Activated CD8-positive, alpha-beta T cell treated with anti-CD3 and anti-CD28 coated beads for 36 hours (primary cell): ENCODE measurements around the gene EEF1A2. TPM values are rescaled to one million over a fixed set of nuclear protein-coding genes. Genes with fewer than 3 reads are reported as not detected.

Experiments
- ATAC-seq: fragments of 200-7000 bp; cut with Tn5 transposase; one replicate; pipeline ENCODE4 v1.10.0; 2021; ENCODE audit warnings: mild to moderate bottlenecking, moderate library complexity
- CTCF ChIA-PET: fragments of 350-600 bp; sonication (Branson Sonifier 250); formaldehyde crosslinking; loops from one replicate; lab custom pipeline; 2021; ENCODE audit warnings: antibody characterized with exemption; lab: Charles Lee
- POLR2A ChIA-PET: fragments of 350-600 bp; sonication (Branson Sonifier 250); formaldehyde crosslinking; loops from one replicate; lab custom pipeline; 2021; ENCODE audit warnings: antibody characterized with exemption; lab: Charles Lee
- DNase-seq: peaks from one replicate; pipeline ENCODE4 v3.0.0-alpha.2; 2020
- H3K27ac Mint-ChIP-seq: one replicate; pipeline ENCODE4 v1.8.0; 2021; ENCODE audit warnings: mild to moderate bottlenecking, mixed read lengths
- H3K27me3 Mint-ChIP-seq: one replicate; pipeline ENCODE4 v1.8.0; 2021; ENCODE audit warnings: mixed read lengths
- H3K36me3 Mint-ChIP-seq: one replicate; pipeline ENCODE4 v1.8.0; 2021; ENCODE audit warnings: low read depth, mixed read lengths
- H3K4me1 Mint-ChIP-seq: one replicate; pipeline ENCODE4 v1.8.0; 2021; ENCODE audit warnings: low read depth, mixed read lengths
- H3K4me3 Mint-ChIP-seq: one replicate; pipeline ENCODE4 v1.8.0; 2021; ENCODE audit warnings: mild to moderate bottlenecking, moderate library complexity, mixed read lengths
- H3K9me3 Mint-ChIP-seq: one replicate; pipeline ENCODE4 v1.8.0; 2021; ENCODE audit warnings: mixed read lengths
- intact Hi-C: fragments of 100-400 bp; cut with micrococcal nuclease; formaldehyde crosslinking; loops from one replicate; pipeline ENCODE4 v1.10.0; 2022
- total RNA-seq, 2 experiments: library from RNA; stranded (reverse); gene quantifications; one replicate each; pipeline ENCODE4 v1.2.3, GENCODE V29; 2021
- TF ChIP-seq, protein P1 (sequence below): fragments of 200-600 bp; IDR thresholded peaks from one replicate; pipeline ENCODE4 v1.8.0; 2022; ENCODE audit warnings: antibody characterized with exemption, mild to moderate bottlenecking

Gene EEF1A2
- total RNA-seq, 2 experiments from 2014 or later: 1.4 to 2.2 TPM

- ChIA-PET CTCF (interaction anchor here (1.9 kb wide), 1 partner anchor 13 kb away, joined by 9 read pairs; no protein-coding TSS in a partner anchor), POLR2A (interaction anchor here (0.7 kb wide), 1 partner anchor 127 kb away, joined by 3 read pairs; no protein-coding TSS in a partner anchor)
- H3K4me3 Mint-ChIP-seq: no peak overlapping the region
- peaks cover 14% of the 10 kb centered on the region for H3K4me1 Mint-ChIP-seq
- DNase-seq: no peak
- ATAC-seq: no peak
- H3K9me3 Mint-ChIP-seq: peaks cover 10% of the 10 kb centered on the region
- H3K27me3 Mint-ChIP-seq: peaks cover 50% of the 10 kb centered on the region
- no peaks in the 10 kb centered on the region for H3K36me3 Mint-ChIP-seq
- TF ChIP-seq, protein P1, sequence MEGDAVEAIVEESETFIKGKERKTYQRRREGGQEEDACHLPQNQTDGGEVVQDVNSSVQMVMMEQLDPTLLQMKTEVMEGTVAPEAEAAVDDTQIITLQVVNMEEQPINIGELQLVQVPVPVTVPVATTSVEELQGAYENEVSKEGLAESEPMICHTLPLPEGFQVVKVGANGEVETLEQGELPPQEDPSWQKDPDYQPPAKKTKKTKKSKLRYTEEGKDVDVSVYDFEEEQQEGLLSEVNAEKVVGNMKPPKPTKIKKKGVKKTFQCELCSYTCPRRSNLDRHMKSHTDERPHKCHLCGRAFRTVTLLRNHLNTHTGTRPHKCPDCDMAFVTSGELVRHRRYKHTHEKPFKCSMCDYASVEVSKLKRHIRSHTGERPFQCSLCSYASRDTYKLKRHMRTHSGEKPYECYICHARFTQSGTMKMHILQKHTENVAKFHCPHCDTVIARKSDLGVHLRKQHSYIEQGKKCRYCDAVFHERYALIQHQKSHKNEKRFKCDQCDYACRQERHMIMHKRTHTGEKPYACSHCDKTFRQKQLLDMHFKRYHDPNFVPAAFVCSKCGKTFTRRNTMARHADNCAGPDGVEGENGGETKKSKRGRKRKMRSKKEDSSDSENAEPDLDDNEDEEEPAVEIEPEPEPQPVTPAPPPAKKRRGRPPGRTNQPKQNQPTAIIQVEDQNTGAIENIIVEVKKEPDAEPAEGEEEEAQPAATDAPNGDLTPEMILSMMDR: no peak
- H3K27ac Mint-ChIP-seq: no peak overlapping the region
- intact Hi-C loops: no loop called here
These were observed 10.2 kb upstream of the EEF1A2 start for GRCh38 chr20:63509088-63509564.

GRCh38 chr20:63508072-63508768, 9.3 kb upstream of the EEF1A2 start:
- Mint-ChIP-seq H3K4me3 (no peak overlapping the region), H3K27me3 (peaks cover 52% of the 10 kb centered on the region), H3K9me3 (peaks cover 14% of the 10 kb centered on the region), H3K4me1 (peaks cover 14% of the 10 kb centered on the region), H3K27ac (peak overlapping the region; percentile 28), H3K36me3 (no peaks in the 10 kb centered on the region)
- TF ChIP-seq, protein P1: no peak
- DNase-seq: peak; percentile 48
- ATAC-seq: peak; percentile 69
- intact Hi-C loops: no loop called here
- ChIA-PET CTCF (interaction anchor here (1.1 kb wide), 2 partner anchors 11 to 29 kb away, joined by 3 to 4 read pairs; partner anchors contain the start of gene PTK6), POLR2A (interaction anchor here (0.7 kb wide), 1 partner anchor 128 kb away, joined by 3 read pairs; no protein-coding TSS in a partner anchor)

DNA sequence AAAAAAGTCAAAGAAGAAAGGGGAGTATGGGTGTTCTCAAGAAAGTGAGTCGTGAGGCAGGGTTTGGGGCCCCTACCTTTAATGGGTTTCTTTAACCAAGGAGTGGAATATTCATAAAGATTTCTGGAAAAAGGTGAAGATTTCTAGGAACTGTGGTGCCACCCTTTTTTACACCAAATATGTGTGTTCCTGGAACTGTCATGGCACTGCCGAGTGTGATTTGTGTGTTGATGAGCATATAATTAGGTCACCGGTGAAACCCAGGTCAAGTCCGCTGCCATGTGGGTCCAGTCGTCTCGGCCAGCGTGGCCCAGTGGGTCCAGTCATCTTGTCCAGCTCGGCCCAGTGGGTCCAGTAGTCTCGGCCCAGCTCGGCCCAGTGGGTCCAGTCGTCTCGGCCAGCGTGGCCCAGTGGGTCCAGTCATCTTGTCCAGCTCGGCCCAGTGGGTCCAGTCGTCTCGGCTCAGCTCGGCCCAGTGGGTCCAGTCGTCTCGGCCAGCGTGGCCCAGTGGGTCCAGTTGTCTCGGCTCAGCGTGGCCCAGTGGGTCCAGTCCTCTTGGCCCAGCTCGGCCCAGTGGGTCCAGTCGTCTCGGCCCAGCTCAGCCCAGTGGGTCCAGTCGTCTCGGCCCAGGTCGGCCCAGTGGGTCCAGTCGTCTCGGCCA, 8.3 kb upstream of the EEF1A2 start:
- peaks cover 45% of the 10 kb centered on the region for H3K27me3 Mint-ChIP-seq
- TF ChIP-seq, protein P1: no peak
- intact Hi-C loops: no loop called here
- no peak overlapping the region for H3K27ac Mint-ChIP-seq
- H3K4me3 Mint-ChIP-seq: no peak overlapping the region
- ChIA-PET POLR2A (no interaction called here), CTCF (interaction anchor here (1.1 kb wide), 1 partner anchor 10 kb away, joined by 3 read pairs; no protein-coding TSS in a partner anchor)
- peaks cover 14% of the 10 kb centered on the region for H3K9me3 Mint-ChIP-seq
- H3K36me3 Mint-ChIP-seq: no peaks in the 10 kb centered on the region
- ATAC-seq (peak; percentile 50), DNase-seq (peak; percentile 48)
- H3K4me1 Mint-ChIP-seq: peaks cover 14% of the 10 kb centered on the region

DNA sequence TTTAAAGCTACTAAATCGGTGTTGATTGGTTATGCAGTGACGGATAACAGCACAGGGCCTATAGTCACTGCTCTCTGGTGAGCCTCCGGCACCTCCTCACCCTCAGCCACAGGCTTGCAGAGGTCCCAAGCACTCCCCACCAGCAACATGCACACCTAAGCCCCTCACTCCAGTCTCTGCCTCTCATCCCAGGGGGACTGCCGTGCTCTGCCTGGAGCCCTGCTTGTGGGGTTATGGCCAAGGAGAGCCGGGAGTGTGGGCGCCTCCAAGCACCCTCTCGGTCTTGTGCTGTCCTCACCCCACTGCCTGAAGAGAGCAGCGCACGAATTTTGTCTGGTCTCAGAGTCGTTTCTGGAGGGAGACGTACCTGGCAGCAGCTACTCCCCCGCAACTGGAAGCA, 6.8 kb upstream of the EEF1A2 start:
- DNase-seq: no peak
- CTCF ChIA-PET: interaction anchor here (1.3 to 2.2 kb wide), 2 partner anchors 10 to 282 kb away, joined by 3 to 12 read pairs; no protein-coding TSS in a partner anchor

More for the DNA sequence above, 6.8 kb upstream of the EEF1A2 start:
- intact Hi-C loops: no loop called here
- ATAC-seq: no peak
- no peaks in the 10 kb centered on the region for H3K36me3 Mint-ChIP-seq
- no peak overlapping the region for H3K27ac Mint-ChIP-seq
- TF ChIP-seq, protein P1: no peak
- peaks cover 14% of the 10 kb centered on the region for H3K9me3 Mint-ChIP-seq
- H3K27me3 Mint-ChIP-seq: peaks cover 41% of the 10 kb centered on the region
- no peak overlapping the region for H3K4me3 Mint-ChIP-seq
- POLR2A ChIA-PET: no interaction called here
- peaks cover 14% of the 10 kb centered on the region for H3K4me1 Mint-ChIP-seq
